SU-DHL-6 (cell line): ENCODE results near the gene RELN.

ENCODE experiments used
- H2AFZ ChIP-seq: fragments of 200-600 bp; sonication (generic); 2 replicates; pipeline ENCODE4 v1.6.1; 2014; ENCODE audit warnings: low read depth, mild to moderate bottlenecking, moderate library complexity, mixed read lengths, antibody characterized with exemption, low read length; ENCODE audit not compliant: severe bottlenecking
- H3F3A ChIP-seq: fragments of 200-600 bp; shearing (Covaris generic); 2 replicates; pipeline ENCODE4 v1.6.0; 2016; ENCODE audit warnings: antibody characterized with exemption, mild to moderate bottlenecking; ENCODE audit not compliant: insufficient read depth
- H3K27ac ChIP-seq: fragments of 200-600 bp; sonication (generic); 2 replicates; pipeline ENCODE4 v1.5.1; 2016; ENCODE audit warnings: low read depth, mild to moderate bottlenecking, low read length, moderate library complexity, mixed read lengths
- H3K27me3 ChIP-seq: fragments of 200-600 bp; sonication (generic), shearing (Covaris generic); 2 replicates; pipeline ENCODE4 v1.6.0; 2014; ENCODE audit warnings: mild to moderate bottlenecking, low read length
- H3K36me3 ChIP-seq: fragments of 200-600 bp; sonication (generic); 2 replicates; pipeline ENCODE4 v1.6.1; 2014; ENCODE audit warnings: mild to moderate bottlenecking, low read length, mixed read lengths
- H3K4me2 ChIP-seq: fragments of 300-600, 200-600 bp; shearing (Covaris generic), sonication (generic); 2 replicates; pipeline ENCODE4 v1.6.0; 2014; ENCODE audit warnings: low read length, low read depth, mild to moderate bottlenecking; ENCODE audit not compliant: poor library complexity, severe bottlenecking
- H3K4me3 ChIP-seq: fragments of 200-600 bp; sonication (generic); 2 replicates; pipeline ENCODE4 v1.5.1; 2014; ENCODE audit warnings: antibody characterized with exemption, low read length, mild to moderate bottlenecking, mixed read lengths; ENCODE audit not compliant: insufficient read depth, poor library complexity, severe bottlenecking
- H3K79me2 ChIP-seq: fragments of 200-600 bp; sonication (generic); 2 replicates; pipeline ENCODE4 v1.6.1; 2014; ENCODE audit warnings: mild to moderate bottlenecking, low read length, moderate library complexity; ENCODE audit not compliant: insufficient read depth
- H3K9ac ChIP-seq: fragments of 200-600 bp; sonication (generic); 2 replicates; pipeline ENCODE4 v1.7.0; 2014; ENCODE audit warnings: mild to moderate bottlenecking, low read length
- H3K9me2 ChIP-seq: fragments of 200-600 bp; sonication (generic); replicated peaks from 2 replicates; pipeline ENCODE4 v1.6.1; 2014; ENCODE audit warnings: low read length; ENCODE audit not compliant: insufficient read depth
- H3K9me3 ChIP-seq: fragments of 200-600 bp; sonication (generic); 2 replicates; pipeline ENCODE4 v1.6.1; 2014; ENCODE audit warnings: low read length, mixed read lengths; ENCODE audit not compliant: insufficient read depth
- H4K20me1 ChIP-seq: fragments of 200-600 bp; sonication (generic); 2 replicates; pipeline ENCODE4 v1.6.1; 2014; ENCODE audit warnings: low read depth, mild to moderate bottlenecking, antibody characterized with exemption, low read length, moderate library complexity, mixed read lengths
- CTCF ChIP-seq: fragments of 200-600 bp; sonication (generic); IDR thresholded peaks from one replicate; pipeline ENCODE4 v1.5.1; 2017; ENCODE audit warnings: antibody characterized with exemption, mild to moderate bottlenecking, low read length, moderate library complexity; ENCODE audit not compliant: insufficient read depth, poor library complexity, severe bottlenecking
- EZH2phosphoT487 ChIP-seq: fragments of 200-600 bp; sonication (generic), shearing (Covaris generic); conservative IDR thresholded peaks from 2 replicates; pipeline ENCODE4 v1.6.1; 2018; ENCODE audit warnings: mild to moderate bottlenecking, antibody characterized with exemption, low read length, moderate library complexity, mixed read lengths

Gene RELN

GRCh38 chr7:103613655-103614642 is 375.5 kb downstream of the RELN start:
- Histone ChIP-seq H2AFZ (no peak overlapping the region), H3F3A (no peaks in the 10 kb centered on the region), H3K9me2 (no peaks in the 10 kb centered on the region), H3K9ac (no peak overlapping the region), H3K4me2 (no peak overlapping the region), H3K27me3 (no peaks in the 10 kb centered on the region), H3K9me3 (no peaks in the 10 kb centered on the region), H3K79me2 (no peaks in the 10 kb centered on the region), H3K36me3 (no peaks in the 10 kb centered on the region), H3K4me3 (no peak overlapping the region), H4K20me1 (no peaks in the 10 kb centered on the region), H3K27ac (no peak overlapping the region)
- no peak for TF ChIP-seq EZH2phosphoT487
- TF ChIP-seq CTCF = no peak

- Histone ChIP-seq H3K4me2 (no peak overlapping the region), H2AFZ (no peak overlapping the region), H3K4me3 (no peak overlapping the region), H3K9ac (no peak overlapping the region), H3K27me3 (no peaks in the 10 kb centered on the region), H4K20me1 (no peaks in the 10 kb centered on the region), H3K27ac (no peak overlapping the region), H3K36me3 (no peaks in the 10 kb centered on the region), H3K9me2 (no peaks in the 10 kb centered on the region), H3F3A (no peaks in the 10 kb centered on the region), H3K79me2 (no peaks in the 10 kb centered on the region), H3K9me3 (no peaks in the 10 kb centered on the region)
- TF ChIP-seq CTCF = no peak
- TF ChIP-seq EZH2phosphoT487 = no peak
Observed at GRCh38 chr7:103609778-103610177, 379.7 kb downstream of the RELN start.

GRCh38 chr7:103605640-103606039 is 383.8 kb downstream of the RELN start:
- H3K4me3 ChIP-seq = no peak overlapping the region
- no peak for TF ChIP-seq EZH2phosphoT487
- H3K27me3 ChIP-seq = no peaks in the 10 kb centered on the region
- H2AFZ ChIP-seq = no peak overlapping the region
- no peaks in the 10 kb centered on the region for H3K9me2 ChIP-seq
- H3K36me3 ChIP-seq = no peaks in the 10 kb centered on the region
- H4K20me1 ChIP-seq = no peaks in the 10 kb centered on the region
- H3K79me2 ChIP-seq = no peaks in the 10 kb centered on the region
- no peak overlapping the region for H3K27ac ChIP-seq
- H3K9me3 ChIP-seq = no peaks in the 10 kb centered on the region
- no peaks in the 10 kb centered on the region for H3F3A ChIP-seq
- H3K4me2 ChIP-seq = no peak overlapping the region
- no peak overlapping the region for H3K9ac ChIP-seq

GRCh38 chr7:103598326-103598905 is 391.0 kb downstream of the RELN start:
- H3K4me2 ChIP-seq = no peak overlapping the region
- H4K20me1 ChIP-seq = no peaks in the 10 kb centered on the region
- H3K27ac ChIP-seq = no peak overlapping the region
- no peaks in the 10 kb centered on the region for H3K79me2 ChIP-seq
- H3K9me2 ChIP-seq = no peaks in the 10 kb centered on the region
- no peak overlapping the region for H2AFZ ChIP-seq
- H3K36me3 ChIP-seq = no peaks in the 10 kb centered on the region
- H3F3A ChIP-seq = no peaks in the 10 kb centered on the region
- H3K27me3 ChIP-seq = no peaks in the 10 kb centered on the region
- H3K9ac ChIP-seq = no peak overlapping the region
- H3K4me3 ChIP-seq = no peak overlapping the region
- TF ChIP-seq CTCF = no peak
- no peak for TF ChIP-seq EZH2phosphoT487
- H3K9me3 ChIP-seq = no peaks in the 10 kb centered on the region
